Neutrophil (primary cell): Measurements from ENCODE around the gene STMN3.

Source experiments
- H3K27ac ChIP-seq: fragments of 200-600 bp; sonication (generic); 2 replicates; pipeline ENCODE4 v1.5.1; 2016; ENCODE audit warnings: mild to moderate bottlenecking, moderate library complexity
- H3K27me3 ChIP-seq: fragments of 200-600 bp; sonication (generic); 2 replicates; pipeline ENCODE4 v1.6.0; 2016; ENCODE audit warnings: mild to moderate bottlenecking
- H3K36me3 ChIP-seq: fragments of 200-600 bp; sonication (generic); 2 replicates; pipeline ENCODE4 v1.5.1; 2017
- H3K4me1 ChIP-seq, 2 experiments: fragments of 200-600 bp in 1 of 2; sonication (generic) in 1 of 2; 1 replicate in 1 of 2; 2 replicates in 1 of 2; pipeline versions ENCODE4 v1.5.1 to v1.6.1; 2013 to 2016; ENCODE audit warnings: low read depth in 1 of 2, low read length in 1 of 2, mild to moderate bottlenecking in 1 of 2, moderate library complexity in 1 of 2; ENCODE audit not compliant: control insufficient read depth in 1 of 2, insufficient read depth in 1 of 2
- H3K4me3 ChIP-seq, 2 experiments: fragments of 200-600 bp in 1 of 2; sonication (generic) in 1 of 2; 1 replicate in 1 of 2; 2 replicates in 1 of 2; pipeline ENCODE4 v1.5.1; 2013 to 2016; ENCODE audit warnings: low read depth in 1 of 2, low read length in 1 of 2, mild to moderate bottlenecking in 1 of 2, moderate library complexity in 1 of 2
- H3K9me3 ChIP-seq: fragments of 200-600 bp; sonication (generic); 2 replicates; pipeline ENCODE4 v1.5.1; 2016
- CTCF ChIP-seq: fragments of 200-600 bp; sonication (generic); IDR thresholded peaks from 2 replicates; pipeline ENCODE4 v1.5.1; 2016; ENCODE audit warnings: antibody characterized with exemption

Gene STMN3

GRCh38 chr20:63625771-63626423, 27.3 kb downstream of the STMN3 start:
- peak overlapping the region; percentile 97 for H3K27ac ChIP-seq
- H3K9me3 ChIP-seq = no peaks in the 10 kb centered on the region
- H3K4me1 ChIP-seq = peaks cover 29 to 32% of the 10 kb centered on the region in 2 experiments
- TF ChIP-seq CTCF = no peak
- H3K27me3 ChIP-seq = no peaks in the 10 kb centered on the region
- peak overlapping the region; percentile 74 to 95 for H3K4me3 ChIP-seq
- H3K36me3 ChIP-seq = peaks cover 3% of the 10 kb centered on the region

GRCh38 chr20:63624486-63624885, 28.7 kb downstream of the STMN3 start:
- Histone ChIP-seq H3K9me3 (no peaks in the 10 kb centered on the region), H3K27ac (no peak overlapping the region), H3K4me1 (peaks cover 26 to 29% of the 10 kb centered on the region in 2 experiments), H3K4me3 (no peak overlapping the region), H3K36me3 (peaks cover 2% of the 10 kb centered on the region), H3K27me3 (no peaks in the 10 kb centered on the region)
- TF ChIP-seq CTCF = no peak

- Histone ChIP-seq H3K4me1 (peaks cover 9 to 11% of the 10 kb centered on the region in 2 experiments), H3K27me3 (no peaks in the 10 kb centered on the region), H3K4me3 (no peak overlapping the region), H3K36me3 (peaks cover 19% of the 10 kb centered on the region), H3K9me3 (no peaks in the 10 kb centered on the region), H3K27ac (no peak overlapping the region)
- TF ChIP-seq CTCF = no peak
Measured at GRCh38 chr20:63622732-63623131, 30.5 kb downstream of the STMN3 start.

- no peak for TF ChIP-seq CTCF
- H3K27me3 ChIP-seq = no peaks in the 10 kb centered on the region
- H3K36me3 ChIP-seq = peaks cover 26% of the 10 kb centered on the region
Measured at GRCh38 chr20:63622096-63622495, 31.1 kb downstream of the STMN3 start.

GRCh38 chr20:63620991-63621390, 32.2 kb downstream of the STMN3 start:
- TF ChIP-seq CTCF = no peak
- no peak overlapping the region for H3K27ac ChIP-seq
- no peaks in the 10 kb centered on the region for H3K9me3 ChIP-seq
- H3K4me3 ChIP-seq = no peak overlapping the region
- H3K27me3 ChIP-seq = no peaks in the 10 kb centered on the region
- peaks cover 37% of the 10 kb centered on the region for H3K36me3 ChIP-seq
- H3K4me1 ChIP-seq = peaks cover 5 to 6% of the 10 kb centered on the region in 2 experiments

More at GRCh38 chr20:63622096-63622495, 31.1 kb downstream of the STMN3 start:
- H3K9me3 ChIP-seq = no peaks in the 10 kb centered on the region
- H3K4me1 ChIP-seq = peaks cover 8 to 10% of the 10 kb centered on the region in 2 experiments
- H3K27ac ChIP-seq = no peak overlapping the region
- H3K4me3 ChIP-seq = no peak overlapping the region
